Measurements from ENCODE around the gene TMEM182. TPM values are rescaled to one million over a fixed set of nuclear protein-coding genes. Genes with fewer than 3 reads are reported as not detected.

TMEM182 gene
- total RNA-seq, 2 donors from 2014 or later = 2.0 to 4.3 TPM

GRCh38 chr2:102765061-102765460 lies 3.2 kb downstream of the TMEM182 start:
- 94% methylated on average over 1 of the region's 1 CpG for WGBS
- Histone ChIP-seq H3K4me1 (replicated peaks) (no peaks in the 10 kb centered on the region), H3K27me3 (replicated peaks; ENCODE audit: insufficient read depth) (no peaks in the 10 kb centered on the region), H3K4me3 (no peak overlapping the region), H3K27ac (no peak overlapping the region), H3K9me3 (no peaks in the 10 kb centered on the region), H3K36me3 (no peaks in the 10 kb centered on the region)
- DNase-seq (ENCODE audit: low spot score) = no peak
- TF ChIP-seq CTCF (IDR thresholded peaks at IDR 0.05) (no peak), POLR2AphosphoS5 (IDR thresholded peaks at IDR 0.05) (no peak), POLR2A (IDR thresholded peaks at IDR 0.05) (no peak)
- intact Hi-C loops (cut with DNase I) = no loop called here

- no peaks in the 10 kb centered on the region for H3K9me3 ChIP-seq
- no peak for TF ChIP-seq POLR2AphosphoS5 (IDR thresholded peaks at IDR 0.05)
- TF ChIP-seq CTCF (IDR thresholded peaks at IDR 0.05) = no peak
- TF ChIP-seq POLR2A (IDR thresholded peaks at IDR 0.05) = no peak
These were observed 6.4 kb downstream of the TMEM182 start for GRCh38 chr2:102768253-102768652.

GRCh38 chr2:102768892-102769291 lies 7.1 kb downstream of the TMEM182 start:
- TF ChIP-seq POLR2AphosphoS5 (IDR thresholded peaks at IDR 0.05) = no peak
- no peaks in the 10 kb centered on the region for H3K4me1 ChIP-seq (replicated peaks)
- no peaks in the 10 kb centered on the region for H3K36me3 ChIP-seq
- DNase-seq (ENCODE audit: low spot score) = no peak
- intact Hi-C loops (cut with DNase I) = no loop called here
- no peaks in the 10 kb centered on the region for H3K9me3 ChIP-seq
- H3K27ac ChIP-seq = no peak overlapping the region
- H3K27me3 ChIP-seq (replicated peaks; ENCODE audit: insufficient read depth) = no peaks in the 10 kb centered on the region
- H3K4me3 ChIP-seq = no peak overlapping the region

More at GRCh38 chr2:102768253-102768652, 6.4 kb downstream of the TMEM182 start:
- no peaks in the 10 kb centered on the region for H3K36me3 ChIP-seq
- intact Hi-C loops (cut with DNase I) = no loop called here
- 97% methylated on average over 3 of the region's 3 CpGs for WGBS
- H3K4me1 ChIP-seq (replicated peaks) = no peaks in the 10 kb centered on the region
- DNase-seq (ENCODE audit: low spot score) = no peak
- H3K27me3 ChIP-seq (replicated peaks; ENCODE audit: insufficient read depth) = no peaks in the 10 kb centered on the region
- no peak overlapping the region for H3K27ac ChIP-seq
- H3K4me3 ChIP-seq = no peak overlapping the region

- no peaks in the 10 kb centered on the region for H3K36me3 ChIP-seq
These were observed 8.7 kb downstream of the TMEM182 start for GRCh38 chr2:102770506-102770905.

GRCh38 chr2:102771114-102771513 lies 9.3 kb downstream of the TMEM182 start:
- H3K36me3 ChIP-seq = no peaks in the 10 kb centered on the region
- 46% methylated on average over 3 of the region's 3 CpGs for WGBS
- no peak overlapping the region for H3K4me3 ChIP-seq
- no peaks in the 10 kb centered on the region for H3K4me1 ChIP-seq (replicated peaks)
- no peak for TF ChIP-seq POLR2A (IDR thresholded peaks at IDR 0.05)
- no peak for TF ChIP-seq CTCF (IDR thresholded peaks at IDR 0.05)
- TF ChIP-seq POLR2AphosphoS5 (IDR thresholded peaks at IDR 0.05) = no peak
- no peaks in the 10 kb centered on the region for H3K9me3 ChIP-seq
- no peak overlapping the region for H3K27ac ChIP-seq
- no peaks in the 10 kb centered on the region for H3K27me3 ChIP-seq (replicated peaks; ENCODE audit: insufficient read depth)
- DNase-seq (ENCODE audit: low spot score) = no peak
- intact Hi-C loops (cut with DNase I) = no loop called here

More at GRCh38 chr2:102770506-102770905, 8.7 kb downstream of the TMEM182 start:
- no peak for DNase-seq (ENCODE audit: low spot score)
- Histone ChIP-seq H3K9me3 (no peaks in the 10 kb centered on the region), H3K27me3 (replicated peaks; ENCODE audit: insufficient read depth) (no peaks in the 10 kb centered on the region), H3K4me1 (replicated peaks) (no peaks in the 10 kb centered on the region), H3K27ac (no peak overlapping the region), H3K4me3 (no peak overlapping the region)
- TF ChIP-seq POLR2A (IDR thresholded peaks at IDR 0.05) = no peak
- no peak for TF ChIP-seq POLR2AphosphoS5 (IDR thresholded peaks at IDR 0.05)
- no peak for TF ChIP-seq CTCF (IDR thresholded peaks at IDR 0.05)
- 76% methylated on average over 3 of the region's 3 CpGs for WGBS
- intact Hi-C loops (cut with DNase I) = no loop called here
